ENCODE results near the gene PLCL1.

The PLCL1 gene

GRCh38 chr2:198077477-198077876, 273.1 kb downstream of the PLCL1 start:
- no peak for DNase-seq

- DNase-seq: no peak
Observed at GRCh38 chr2:198080879-198081765, 276.7 kb downstream of the PLCL1 start.

- DNase-seq: no peak
Observed at GRCh38 chr2:198084156-198084555, 279.8 kb downstream of the PLCL1 start.

GRCh38 chr2:198096002-198096401, 291.6 kb downstream of the PLCL1 start:
- DNase-seq: peak; percentile 43

GRCh38 chr2:198096965-198097364, 292.6 kb downstream of the PLCL1 start:
- no peak for DNase-seq

GRCh38 chr2:198097630-198098029, 293.2 kb downstream of the PLCL1 start:
- DNase-seq: peak; percentile 63

GRCh38 chr2:198098386-198098785, 294.0 kb downstream of the PLCL1 start:
- DNase-seq: no peak

GRCh38 chr2:198098918-198099317, 294.5 kb downstream of the PLCL1 start:
- no peak for DNase-seq

- peak; percentile 85 for DNase-seq
Observed at GRCh38 chr2:198100346-198100745, 296.0 kb downstream of the PLCL1 start.

GRCh38 chr2:198101688-198102087, 297.3 kb downstream of the PLCL1 start:
- no peak for DNase-seq

- no peak for DNase-seq
Observed at GRCh38 chr2:198102120-198102519, 297.7 kb downstream of the PLCL1 start.

- DNase-seq: no peak
Observed at GRCh38 chr2:198102856-198103255, 298.5 kb downstream of the PLCL1 start.

GRCh38 chr2:198106621-198107385, 302.4 kb downstream of the PLCL1 start:
- DNase-seq: peak; percentile 87

GRCh38 chr2:198113316-198113715, 308.9 kb downstream of the PLCL1 start:
- DNase-seq: no peak

GRCh38 chr2:198114064-198114463, 309.7 kb downstream of the PLCL1 start:
- DNase-seq: no peak

- DNase-seq: peak; percentile 51
Observed at GRCh38 chr2:198115201-198115600, 310.8 kb downstream of the PLCL1 start.

GRCh38 chr2:198116756-198117155, 312.4 kb downstream of the PLCL1 start:
- DNase-seq: no peak

GRCh38 chr2:198117406-198118041, 313.1 kb downstream of the PLCL1 start:
- DNase-seq: no peak

- DNase-seq: peak; percentile 78
Observed at GRCh38 chr2:198127627-198128026, 323.2 kb downstream of the PLCL1 start.

GRCh38 chr2:198129609-198130008, 325.2 kb downstream of the PLCL1 start:
- peak; percentile 60 for DNase-seq

- DNase-seq: no peak
Observed at GRCh38 chr2:198134293-198134955, 330.0 kb downstream of the PLCL1 start.

GRCh38 chr2:198135481-198135934, 331.1 kb downstream of the PLCL1 start:
- DNase-seq: no peak

GRCh38 chr2:198136142-198136541, 331.7 kb downstream of the PLCL1 start:
- no peak for DNase-seq
